Stimulated activated effector memory CD8-positive, alpha-beta T cell treated with anti-CD3 and anti-CD28 coated beads, Interleukin-12 subunit alpha, Interleukin-12 subunit beta, amount 100 ng/mL, for 72 hours (primary cell): ENCODE measurements around the gene NKD2.
"Not testable (repeated sequence)": the region's sequence is repeated elsewhere in the genome, so short reads cannot be mapped to it uniquely, and the experiment has no call there.

Experiments used
- ATAC-seq: fragments of 150-1000 bp; cut with Tn5 transposase; 2 replicates; pipeline ENCODE4 v1.10.0; 2021
- DNase-seq, 2 donors: peaks; one replicate each; pipeline ENCODE4 v3.0.0; 2021 to 2022; ENCODE audit warnings: low spot score in 2 of 2
- H3K27ac Mint-ChIP-seq: one replicate; pipeline ENCODE4 v1.8.0; 2022; ENCODE audit warnings: mild to moderate bottlenecking, mixed read lengths
- H3K36me3 Mint-ChIP-seq: one replicate; pipeline ENCODE4 v1.8.0; 2022; ENCODE audit warnings: mild to moderate bottlenecking, mixed read lengths
- H3K4me1 Mint-ChIP-seq: one replicate; pipeline ENCODE4 v1.8.0; 2022; ENCODE audit warnings: mixed read lengths
- H3K4me3 Mint-ChIP-seq: one replicate; pipeline ENCODE4 v1.8.0; 2022; ENCODE audit warnings: mild to moderate bottlenecking, mixed read lengths
- H3K9me3 Mint-ChIP-seq: one replicate; pipeline ENCODE4 v1.8.0; 2022; ENCODE audit warnings: mixed read lengths

Gene NKD2

GRCh38 chr5:1076406-1076805, 67.8 kb downstream of the NKD2 start:
- no peaks in the 10 kb centered on the region for H3K9me3 Mint-ChIP-seq
- ATAC-seq (no peak), DNase-seq (no peak)
- H3K4me1 Mint-ChIP-seq: no peaks in the 10 kb centered on the region
- no peak overlapping the region for H3K4me3 Mint-ChIP-seq
- H3K36me3 Mint-ChIP-seq: no peaks in the 10 kb centered on the region
- no peak overlapping the region for H3K27ac Mint-ChIP-seq

GRCh38 chr5:1077026-1077425, 68.4 kb downstream of the NKD2 start:
- Mint-ChIP-seq H3K4me3 (no peak overlapping the region), H3K36me3 (no peaks in the 10 kb centered on the region), H3K27ac (no peak overlapping the region), H3K4me1 (no peaks in the 10 kb centered on the region), H3K9me3 (no peaks in the 10 kb centered on the region)
- DNase-seq: no peak
- ATAC-seq: no peak

GRCh38 chr5:1077491-1078020, 69.0 kb downstream of the NKD2 start:
- H3K9me3 Mint-ChIP-seq: no peaks in the 10 kb centered on the region
- ATAC-seq (no peak), DNase-seq (no peak)
- H3K36me3 Mint-ChIP-seq: no peaks in the 10 kb centered on the region
- H3K27ac Mint-ChIP-seq: no peak overlapping the region
- no peaks in the 10 kb centered on the region for H3K4me1 Mint-ChIP-seq
- no peak overlapping the region for H3K4me3 Mint-ChIP-seq

- H3K9me3 Mint-ChIP-seq: no peaks in the 10 kb centered on the region
- H3K27ac Mint-ChIP-seq: no peak overlapping the region
- no peaks in the 10 kb centered on the region for H3K36me3 Mint-ChIP-seq
- ATAC-seq (no peak), DNase-seq (no peak)
- no peaks in the 10 kb centered on the region for H3K4me1 Mint-ChIP-seq
- no peak overlapping the region for H3K4me3 Mint-ChIP-seq
These were observed 69.6 kb downstream of the NKD2 start for GRCh38 chr5:1078206-1078605.

- no peaks in the 10 kb centered on the region for H3K36me3 Mint-ChIP-seq
- DNase-seq (no peak), ATAC-seq (no peak)
- H3K27ac Mint-ChIP-seq: no peak overlapping the region
- H3K9me3 Mint-ChIP-seq: no peaks in the 10 kb centered on the region
- no peaks in the 10 kb centered on the region for H3K4me1 Mint-ChIP-seq
- H3K4me3 Mint-ChIP-seq: no peak overlapping the region
These were observed 70.2 kb downstream of the NKD2 start for GRCh38 chr5:1078851-1079250.

- Mint-ChIP-seq H3K4me3 (no peak overlapping the region), H3K36me3 (no peaks in the 10 kb centered on the region), H3K9me3 (no peaks in the 10 kb centered on the region), H3K4me1 (no peaks in the 10 kb centered on the region), H3K27ac (no peak overlapping the region)
- ATAC-seq (no peak), DNase-seq (no peak)
These were observed 70.9 kb downstream of the NKD2 start for GRCh38 chr5:1079486-1079885.

- H3K4me3 Mint-ChIP-seq: no peak overlapping the region
- H3K4me1 Mint-ChIP-seq: no peaks in the 10 kb centered on the region
- no peaks in the 10 kb centered on the region for H3K9me3 Mint-ChIP-seq
- no peak overlapping the region for H3K27ac Mint-ChIP-seq
- no peaks in the 10 kb centered on the region for H3K36me3 Mint-ChIP-seq
- no peak for ATAC-seq
- DNase-seq: no peak
These were observed 71.4 kb downstream of the NKD2 start for GRCh38 chr5:1079961-1080360.

GRCh38 chr5:1080432-1080831, 71.8 kb downstream of the NKD2 start:
- H3K4me3 Mint-ChIP-seq: no peak overlapping the region
- no peaks in the 10 kb centered on the region for H3K9me3 Mint-ChIP-seq
- H3K27ac Mint-ChIP-seq: peak overlapping the region; percentile 12
- ATAC-seq (no peak), DNase-seq (no peak)
- no peaks in the 10 kb centered on the region for H3K4me1 Mint-ChIP-seq
- H3K36me3 Mint-ChIP-seq: no peaks in the 10 kb centered on the region

- Mint-ChIP-seq H3K4me3 (no peak overlapping the region), H3K4me1 (no peaks in the 10 kb centered on the region), H3K9me3 (no peaks in the 10 kb centered on the region), H3K36me3 (no peaks in the 10 kb centered on the region), H3K27ac (no peak overlapping the region)
- no peak for ATAC-seq
- no peak for DNase-seq
These were observed 72.9 kb downstream of the NKD2 start for GRCh38 chr5:1081519-1081918.

- not testable (repeated sequence) for H3K9me3 Mint-ChIP-seq, ATAC-seq, H3K4me3 Mint-ChIP-seq, H3K36me3 Mint-ChIP-seq, H3K27ac Mint-ChIP-seq, H3K4me1 Mint-ChIP-seq, DNase-seq
These were observed 74.4 kb downstream of the NKD2 start for GRCh38 chr5:1083026-1083425.

- Mint-ChIP-seq H3K9me3 (no peaks in the 10 kb centered on the region), H3K36me3 (no peaks in the 10 kb centered on the region), H3K4me1 (no peaks in the 10 kb centered on the region), H3K27ac (no peak overlapping the region), H3K4me3 (no peak overlapping the region)
- DNase-seq (no peak), ATAC-seq (no peak)
These were observed 75.4 kb downstream of the NKD2 start for GRCh38 chr5:1083823-1084605.

GRCh38 chr5:1085391-1085790, 76.8 kb downstream of the NKD2 start:
- no peaks in the 10 kb centered on the region for H3K4me1 Mint-ChIP-seq
- DNase-seq (no peak), ATAC-seq (no peak)
- no peaks in the 10 kb centered on the region for H3K9me3 Mint-ChIP-seq
- no peak overlapping the region for H3K4me3 Mint-ChIP-seq
- H3K36me3 Mint-ChIP-seq: peaks cover 5% of the 10 kb centered on the region
- no peak overlapping the region for H3K27ac Mint-ChIP-seq

GRCh38 chr5:1086137-1086536, 77.5 kb downstream of the NKD2 start:
- Mint-ChIP-seq H3K36me3 (peaks cover 5% of the 10 kb centered on the region), H3K9me3 (no peaks in the 10 kb centered on the region), H3K4me3 (no peak overlapping the region), H3K4me1 (no peaks in the 10 kb centered on the region), H3K27ac (no peak overlapping the region)
- DNase-seq (no peak), ATAC-seq (no peak)

- Mint-ChIP-seq H3K36me3 (peaks cover 5% of the 10 kb centered on the region), H3K4me3 (no peak overlapping the region), H3K9me3 (no peaks in the 10 kb centered on the region), H3K4me1 (no peaks in the 10 kb centered on the region), H3K27ac (no peak overlapping the region)
- ATAC-seq (no peak), DNase-seq (no peak)
These were observed 78.3 kb downstream of the NKD2 start for GRCh38 chr5:1086871-1087270.

- no peak for ATAC-seq
- H3K27ac Mint-ChIP-seq: no peak overlapping the region
- DNase-seq: no peak
- no peak overlapping the region for H3K4me3 Mint-ChIP-seq
- no peaks in the 10 kb centered on the region for H3K9me3 Mint-ChIP-seq
- peaks cover 5% of the 10 kb centered on the region for H3K36me3 Mint-ChIP-seq
- no peaks in the 10 kb centered on the region for H3K4me1 Mint-ChIP-seq
These were observed 78.8 kb downstream of the NKD2 start for GRCh38 chr5:1087428-1087827.

GRCh38 chr5:1088031-1088430, 79.4 kb downstream of the NKD2 start:
- no peak for ATAC-seq
- Mint-ChIP-seq H3K4me3 (no peak overlapping the region), H3K9me3 (no peaks in the 10 kb centered on the region), H3K36me3 (peaks cover 5% of the 10 kb centered on the region), H3K4me1 (no peaks in the 10 kb centered on the region), H3K27ac (no peak overlapping the region)
- no peak for DNase-seq
